ENCODE results near the gene PLPPR5. TPM values are rescaled to one million over a fixed set of nuclear protein-coding genes. Genes with fewer than 3 reads are reported as not detected.

The PLPPR5 gene
- total RNA-seq, 1 donor from 2014 or later: not detected

- H3K4me3 Mint-ChIP-seq: no peak overlapping the region
- no peaks in the 10 kb centered on the region for H3K9me3 Mint-ChIP-seq
- no peak overlapping the region for H3K27ac Mint-ChIP-seq
- peaks cover 25% of the 10 kb centered on the region for H3K27me3 Mint-ChIP-seq
- TF ChIP-seq, protein P1, sequence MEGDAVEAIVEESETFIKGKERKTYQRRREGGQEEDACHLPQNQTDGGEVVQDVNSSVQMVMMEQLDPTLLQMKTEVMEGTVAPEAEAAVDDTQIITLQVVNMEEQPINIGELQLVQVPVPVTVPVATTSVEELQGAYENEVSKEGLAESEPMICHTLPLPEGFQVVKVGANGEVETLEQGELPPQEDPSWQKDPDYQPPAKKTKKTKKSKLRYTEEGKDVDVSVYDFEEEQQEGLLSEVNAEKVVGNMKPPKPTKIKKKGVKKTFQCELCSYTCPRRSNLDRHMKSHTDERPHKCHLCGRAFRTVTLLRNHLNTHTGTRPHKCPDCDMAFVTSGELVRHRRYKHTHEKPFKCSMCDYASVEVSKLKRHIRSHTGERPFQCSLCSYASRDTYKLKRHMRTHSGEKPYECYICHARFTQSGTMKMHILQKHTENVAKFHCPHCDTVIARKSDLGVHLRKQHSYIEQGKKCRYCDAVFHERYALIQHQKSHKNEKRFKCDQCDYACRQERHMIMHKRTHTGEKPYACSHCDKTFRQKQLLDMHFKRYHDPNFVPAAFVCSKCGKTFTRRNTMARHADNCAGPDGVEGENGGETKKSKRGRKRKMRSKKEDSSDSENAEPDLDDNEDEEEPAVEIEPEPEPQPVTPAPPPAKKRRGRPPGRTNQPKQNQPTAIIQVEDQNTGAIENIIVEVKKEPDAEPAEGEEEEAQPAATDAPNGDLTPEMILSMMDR (IDR thresholded peaks at IDR 0.05): no peak
- intact Hi-C loops (cut with micrococcal nuclease): loop anchor here (10.0 kb wide), 1 partner anchor 209 kb away; no protein-coding TSS in a partner anchor
- ChIA-PET POLR2A (no interaction called here), CTCF (no interaction called here)
- DNase-seq: no peak
- no peak for ATAC-seq (ENCODE audit: low read depth)
- peaks cover 2% of the 10 kb centered on the region for H3K4me1 Mint-ChIP-seq
- H3K36me3 Mint-ChIP-seq (ENCODE audit: low read depth): no peaks in the 10 kb centered on the region
Measured at GRCh38 chr1:99003581-99004253, 944 bp downstream of the PLPPR5 start.

GRCh38 chr1:98992844-98993243 is 11.8 kb downstream of the PLPPR5 start:
- ATAC-seq (ENCODE audit: low read depth) (no peak), DNase-seq (no peak)
- TF ChIP-seq, protein P1 (IDR thresholded peaks at IDR 0.05): no peak
- H3K27ac Mint-ChIP-seq: no peak overlapping the region
- no peaks in the 10 kb centered on the region for H3K9me3 Mint-ChIP-seq
- intact Hi-C loops (cut with micrococcal nuclease): no loop called here
- ChIA-PET POLR2A (no interaction called here), CTCF (no interaction called here)
- H3K4me1 Mint-ChIP-seq: no peaks in the 10 kb centered on the region
- H3K27me3 Mint-ChIP-seq: peaks cover 2% of the 10 kb centered on the region
- H3K4me3 Mint-ChIP-seq: no peak overlapping the region
- H3K36me3 Mint-ChIP-seq (ENCODE audit: low read depth): no peaks in the 10 kb centered on the region

- no peak for ATAC-seq (ENCODE audit: low read depth)
- H3K4me1 Mint-ChIP-seq: no peaks in the 10 kb centered on the region
- intact Hi-C loops (cut with micrococcal nuclease): no loop called here
- ChIA-PET POLR2A (no interaction called here), CTCF (no interaction called here)
- no peak overlapping the region for H3K27ac Mint-ChIP-seq
- peaks cover 2% of the 10 kb centered on the region for H3K27me3 Mint-ChIP-seq
- TF ChIP-seq, protein P1 (IDR thresholded peaks at IDR 0.05): no peak
- DNase-seq: no peak
- no peak overlapping the region for H3K4me3 Mint-ChIP-seq
- H3K9me3 Mint-ChIP-seq: no peaks in the 10 kb centered on the region
- H3K36me3 Mint-ChIP-seq (ENCODE audit: low read depth): no peaks in the 10 kb centered on the region
Measured at GRCh38 chr1:98991127-98992012, 13.3 kb downstream of the PLPPR5 start.

DNA sequence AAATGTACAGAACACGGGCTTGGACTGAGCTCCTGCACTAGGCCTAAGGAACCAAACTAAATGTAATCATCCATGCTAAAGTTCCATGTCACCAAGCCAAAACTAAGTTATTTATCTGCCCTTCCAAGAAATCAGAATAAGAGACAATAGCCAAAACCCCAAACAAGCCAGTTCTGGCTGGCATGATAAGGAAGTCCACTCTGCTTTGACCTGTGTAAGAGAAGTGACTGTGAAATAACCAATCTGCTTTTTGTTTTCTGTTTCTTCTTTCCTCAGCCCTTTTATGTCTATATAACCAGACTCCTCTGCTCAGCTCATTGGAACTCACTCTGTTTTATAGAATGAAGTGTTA is 15.1 kb downstream of the PLPPR5 start:
- ChIA-PET POLR2A (no interaction called here), CTCF (no interaction called here)
- ATAC-seq (ENCODE audit: low read depth): no peak
- Mint-ChIP-seq H3K4me1 (no peaks in the 10 kb centered on the region), H3K36me3 (ENCODE audit: low read depth) (no peaks in the 10 kb centered on the region), H3K27ac (no peak overlapping the region), H3K27me3 (peaks cover 2% of the 10 kb centered on the region), H3K9me3 (no peaks in the 10 kb centered on the region), H3K4me3 (no peak overlapping the region)
- intact Hi-C loops (cut with micrococcal nuclease): no loop called here
- TF ChIP-seq, protein P1 (IDR thresholded peaks at IDR 0.05): no peak
- no peak for DNase-seq

GRCh38 chr1:98988904-98989555 is 15.6 kb downstream of the PLPPR5 start:
- ATAC-seq (ENCODE audit: low read depth) (no peak), DNase-seq (no peak)
- Mint-ChIP-seq H3K4me3 (no peak overlapping the region), H3K27ac (no peak overlapping the region), H3K36me3 (ENCODE audit: low read depth) (no peaks in the 10 kb centered on the region), H3K27me3 (peaks cover 2% of the 10 kb centered on the region), H3K9me3 (no peaks in the 10 kb centered on the region), H3K4me1 (no peaks in the 10 kb centered on the region)
- TF ChIP-seq, protein P1 (IDR thresholded peaks at IDR 0.05): no peak
- CTCF ChIA-PET: no interaction called here
- intact Hi-C loops (cut with micrococcal nuclease): no loop called here
- POLR2A ChIA-PET: no interaction called here
